HepG2 (cell line): Measurements from ENCODE around the gene NRG2. TPM values are rescaled to one million over a fixed set of nuclear protein-coding genes. Genes with fewer than 3 reads are reported as not detected.

ENCODE experiments used
- ATAC-seq: fragments of 200-7000 bp; cut with Tn5 transposase; 3 replicates; pipeline ENCODE4 v1.9.1; 2020; ENCODE audit warnings: mild to moderate bottlenecking, moderate library complexity
- BruUV-seq: library from RNA; stranded (reverse); fragments of 400-500 nt; replicated peaks from 2 replicates; lab custom pipeline; 2021; lab: Mats Ljungman, UMichigan
- CTCF ChIA-PET: fragments of 300-600 bp; formaldehyde crosslinking; extraction: SDS; loops from one replicate; lab custom pipeline; 2021; ENCODE audit warnings: low total read pairs, inconsistent platforms, low intra/inter-chr PET ratio; lab: Yijun Ruan, JAX
- POLR2A ChIA-PET: fragments of 350-600 bp; sonication (Branson Sonifier 250); formaldehyde crosslinking; loops from one replicate; lab custom pipeline; 2020; ENCODE audit warnings: antibody characterized with exemption, inconsistent platforms; lab: Yijun Ruan, JAX
- DNase-seq: peaks from one replicate; pipeline ENCODE4 v3.0.0-alpha.2; 2015; ENCODE audit warnings: low spot score
- FAIRE-seq: peaks from 3 replicates; lab custom pipeline; 2011; peaks lifted over from hg19 to GRCh38; lab: Jason Lieb, UNC
- H2AFZ ChIP-seq: one replicate; pipeline ENCODE4 v1.6.1; 2011; ENCODE audit warnings: low read length, inconsistent platforms
- H3K27ac ChIP-seq: fragments of 300-600 bp; 3 replicates; pipeline ENCODE4 v1.8.0; 2011; ENCODE audit warnings: mixed run types, mild to moderate bottlenecking, mixed read lengths, low read length, inconsistent platforms; ENCODE audit not compliant: insufficient read depth; ENCODE audit errors: extremely low read length
- H3K27me3 ChIP-seq, 2 experiments: fragments of 200-600 bp in 1 of 2; 2 replicates in 1 of 2; 3 replicates in 1 of 2; pipeline versions ENCODE4 v1.6.0 to v1.8.0; 2011; ENCODE audit warnings: low read length in 2 of 2, mild to moderate bottlenecking in 2 of 2, moderate library complexity in 2 of 2, inconsistent platforms in 1 of 2; ENCODE audit not compliant: insufficient read depth in 2 of 2, control insufficient read depth in 1 of 2
- H3K36me3 ChIP-seq, 2 experiments: fragments of 200-600 bp in 1 of 2; replicated peaks in 1 of 2; 2 replicates in 1 of 2; 3 replicates in 1 of 2; pipeline versions ENCODE4 v1.5.1 to v1.8.0; 2011; ENCODE audit warnings: low read length in 2 of 2, inconsistent platforms in 1 of 2; ENCODE audit not compliant: insufficient read depth in 2 of 2, control insufficient read depth in 1 of 2
- H3K4me1 ChIP-seq: 2 replicates; pipeline ENCODE4 v1.5.1; 2012; ENCODE audit warnings: low read length, inconsistent platforms; ENCODE audit not compliant: insufficient read depth
- H3K4me2 ChIP-seq: 2 replicates; pipeline ENCODE4 v1.6.0; 2011; ENCODE audit warnings: low read depth, low read length, inconsistent platforms
- H3K4me3 ChIP-seq, 3 experiments: fragments of 200-600 bp in 1 of 3; sonication (generic), shearing (Covaris generic) in 1 of 3; replicated peaks in 1 of 3; 2 replicates each; pipeline ENCODE4 v1.5.1; 2011 to 2016; ENCODE audit warnings: low read length in 3 of 3, inconsistent platforms in 2 of 3, low read depth in 2 of 3, mild to moderate bottlenecking in 2 of 3, control low read depth in 1 of 3, mixed read lengths in 1 of 3; ENCODE audit not compliant: insufficient read depth in 1 of 3
- H3K79me2 ChIP-seq: one replicate; pipeline ENCODE4 v1.6.1; 2011; ENCODE audit warnings: low read length, inconsistent platforms; ENCODE audit not compliant: insufficient read depth
- H3K9ac ChIP-seq: 2 replicates; pipeline ENCODE4 v1.6.0; 2011; ENCODE audit warnings: mild to moderate bottlenecking, low read depth, low read length, inconsistent platforms; ENCODE audit not compliant: insufficient read depth
- H3K9me3 ChIP-seq: 2 replicates; pipeline ENCODE4 v1.5.1; 2012; ENCODE audit warnings: mild to moderate bottlenecking, low read length
- H4K20me1 ChIP-seq: 2 replicates; pipeline ENCODE4 v1.6.0; 2011; ENCODE audit warnings: inconsistent platforms, mild to moderate bottlenecking, low read length, moderate library complexity; ENCODE audit not compliant: insufficient read depth
- CBX5 ChIP-seq: sonication (generic); formaldehyde crosslinking; IDR thresholded peaks from 2 replicates; pipeline ENCODE4 v1.4.0; 2020; ENCODE audit warnings: missing genetic modification reagents, borderline replicate concordance
- GTF3A ChIP-seq: sonication (generic); formaldehyde crosslinking; conservative IDR thresholded peaks from 2 replicates; pipeline ENCODE4 v1.4.0; 2020; ENCODE audit warnings: mild to moderate bottlenecking, missing genetic modification reagents
- HMG20B ChIP-seq: conservative IDR thresholded peaks from 2 replicates; pipeline ENCODE4 v1.6.1; 2016; ENCODE audit warnings: missing genetic modification reagents, missing compliant biosample characterization
- KAT8 ChIP-seq: IDR thresholded peaks from 2 replicates; pipeline ENCODE4 v1.6.1; 2016; ENCODE audit warnings: missing genetic modification reagents, missing compliant biosample characterization
- MTA3 ChIP-seq: sonication (generic); formaldehyde crosslinking; IDR thresholded peaks from 2 replicates; pipeline ENCODE4 v1.4.0; 2020; ENCODE audit warnings: missing genetic modification reagents
- MTF1 ChIP-seq: sonication (generic); formaldehyde crosslinking; IDR thresholded peaks from 2 replicates; pipeline ENCODE4 v1.5.0; 2020; ENCODE audit warnings: missing genetic modification reagents
- PTBP1 ChIP-seq: fragments of 200-400 bp; formaldehyde crosslinking; IDR thresholded peaks from 2 replicates; pipeline ENCODE4 v1.6.1; 2018; ENCODE audit warnings: low read length, low read depth; ENCODE audit not compliant: poor library complexity, severe bottlenecking
- TBP ChIP-seq: sonication (generic); formaldehyde crosslinking; IDR thresholded peaks from 2 replicates; pipeline ENCODE4 v1.5.0; 2020; ENCODE audit warnings: missing genetic modification reagents
- TEAD3 ChIP-seq: optimal IDR thresholded peaks from 2 replicates; pipeline ENCODE3; 2016; ENCODE audit warnings: borderline replicate concordance
- TP53 ChIP-seq: sonication (generic); formaldehyde crosslinking; conservative IDR thresholded peaks from 2 replicates; pipeline ENCODE4 v1.4.0; 2020; ENCODE audit warnings: missing genetic modification reagents
- ZBTB21 ChIP-seq: sonication (generic); formaldehyde crosslinking; IDR thresholded peaks from 2 replicates; pipeline ENCODE4 v1.4.0; 2020; ENCODE audit warnings: missing genetic modification reagents
- ZBTB42 ChIP-seq: sonication (generic); formaldehyde crosslinking; IDR thresholded peaks from 2 replicates; pipeline ENCODE4 v1.5.0; 2020; ENCODE audit warnings: mild to moderate bottlenecking, missing genetic modification reagents
- ZNF556 ChIP-seq: sonication (generic); formaldehyde crosslinking; IDR thresholded peaks from 2 replicates; pipeline ENCODE4 v1.4.0; 2020; ENCODE audit warnings: mild to moderate bottlenecking, missing genetic modification reagents, borderline replicate concordance
- ZNF7 ChIP-seq: IDR thresholded peaks from 2 replicates; pipeline ENCODE4 v1.6.1; 2016; ENCODE audit warnings: missing biosample characterization, missing genetic modification reagents
- ZNF703 ChIP-seq: sonication (generic); formaldehyde crosslinking; IDR thresholded peaks from 2 replicates; pipeline ENCODE4 v1.5.1; 2020; ENCODE audit warnings: missing genetic modification reagents, mild to moderate bottlenecking, moderate library complexity, borderline replicate concordance
- ZNF720 ChIP-seq: sonication (generic); formaldehyde crosslinking; IDR thresholded peaks from 2 replicates; pipeline ENCODE4 v1.4.0; 2020; ENCODE audit warnings: missing genetic modification reagents
- ZNF891 ChIP-seq: sonication (generic); formaldehyde crosslinking; IDR thresholded peaks from 2 replicates; pipeline ENCODE4 v1.5.0; 2020; ENCODE audit warnings: mild to moderate bottlenecking, missing genetic modification reagents
- WGBS: methylation state at CpG from one replicate; pipeline ENCODE4 v1.1.6; 2017; ENCODE audit warnings: low lambda C conversion rate; 5-methylcytosine and 5-hydroxymethylcytosine counted together
- in situ Hi-C: cut with HindIII; loops from 2 replicates; pipeline ENCODE4 v1.10.0; 2017; ENCODE audit warnings: low pct_unique_long_range_greater_than_20kb; ENCODE audit not compliant: extremely low pct_ligation_motif_present
- intact Hi-C: fragments of 100-400 bp; cut with micrococcal nuclease; formaldehyde crosslinking; loops from one replicate; pipeline ENCODE4 v1.10.0; 2022; ENCODE audit not compliant: unreplicated experiment
- polyA plus RNA-seq, 8 experiments: library from polyadenylated mRNA; depleted of rRNA in 3 of 8; stranded (reverse) in 7 of 8; unstranded in 1 of 8; fragments of >200 nt; fragmentation: Illumina TruSeq in 4 of 8; extraction: Trizol in 4 of 8; gene quantifications; 2 replicates each; pipeline versions ENCODE4 v1.2.1 to v1.2.3, GENCODE V29; 2011 to 2016; ENCODE audit warnings: low read depth in 4 of 8, missing spikeins in 1 of 8, mixed read lengths in 1 of 8; ENCODE audit not compliant: insufficient read depth in 1 of 8
- total RNA-seq, 5 experiments: library from RNA; depleted of rRNA; stranded (reverse); fragments of >200 nt; fragmentation: Illumina TruSeq; extraction: Trizol; gene quantifications; 2 replicates each; pipeline ENCODE4 v1.2.3, GENCODE V29; 2016; ENCODE audit warnings: low read depth in 1 of 5
- TF ChIP-seq, protein P1 (sequence below), 2 experiments: sonication (generic) in 1 of 2; formaldehyde crosslinking in 1 of 2; IDR thresholded peaks; 2 replicates each; pipeline versions ENCODE4 v1.5.1 to v1.6.1; 2011 to 2020; ENCODE audit warnings: borderline replicate concordance in 1 of 2, low read depth in 1 of 2, low read length in 1 of 2, mild to moderate bottlenecking in 1 of 2, missing genetic modification reagents in 1 of 2, moderate library complexity in 1 of 2
- TF ChIP-seq, protein P2 (sequence below): sonication (generic); formaldehyde crosslinking; IDR thresholded peaks from 2 replicates; pipeline ENCODE4 v1.4.0; 2020; ENCODE audit warnings: mild to moderate bottlenecking, missing genetic modification reagents

Gene NRG2
- total and polyA plus RNA-seq, 2 of the 13 experiments (the other 11 are each of a cell fraction or from before 2014, with no cell fraction given) = not detected

DNA sequence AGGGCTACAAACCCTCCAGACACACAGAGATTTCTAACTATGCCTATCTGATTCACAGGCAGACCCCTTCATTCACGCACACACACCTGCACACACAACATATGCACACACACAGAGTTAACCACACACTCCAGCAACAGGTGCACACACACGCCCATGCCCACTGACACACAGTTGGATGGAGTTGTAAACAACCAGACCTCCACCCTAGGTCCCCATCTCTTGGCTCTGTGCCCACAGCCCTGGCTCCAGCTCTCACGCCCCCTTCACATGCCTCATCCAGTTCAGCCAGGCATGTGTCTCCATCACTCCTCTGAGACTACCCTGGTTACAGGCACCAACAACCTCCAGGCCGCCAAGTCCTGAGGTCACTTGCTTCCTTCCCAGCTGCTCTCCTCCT is 186.4 kb downstream of the NRG2 start (continued):
- TF ChIP-seq KAT8 = no peak
- TF ChIP-seq ZNF7 (CRISPR knock-in tag) = no peak
- TF ChIP-seq GTF3A = no peak

- H3K36me3 ChIP-seq = no peaks in the 10 kb centered on the region
- CTCF ChIA-PET = no interaction called here
- TF ChIP-seq MTA3 (no peak), ZBTB42 (no peak), ZNF891 (CRISPR knock-in tag) (no peak), MTF1 (CRISPR knock-in tag) (no peak), CBX5 (CRISPR knock-in tag) (no peak), ZBTB21 (CRISPR knock-in tag) (no peak), TEAD3 (no peak), ZNF556 (CRISPR knock-in tag) (no peak), TBP (CRISPR knock-in tag) (no peak), HMG20B (CRISPR knock-in tag) (no peak), TP53 (CRISPR knock-in tag) (no peak), ZNF703 (CRISPR knock-in tag) (no peak), ZNF720 (CRISPR knock-in tag) (no peak), PTBP1 (no peak)
- TF ChIP-seq, protein P1, sequence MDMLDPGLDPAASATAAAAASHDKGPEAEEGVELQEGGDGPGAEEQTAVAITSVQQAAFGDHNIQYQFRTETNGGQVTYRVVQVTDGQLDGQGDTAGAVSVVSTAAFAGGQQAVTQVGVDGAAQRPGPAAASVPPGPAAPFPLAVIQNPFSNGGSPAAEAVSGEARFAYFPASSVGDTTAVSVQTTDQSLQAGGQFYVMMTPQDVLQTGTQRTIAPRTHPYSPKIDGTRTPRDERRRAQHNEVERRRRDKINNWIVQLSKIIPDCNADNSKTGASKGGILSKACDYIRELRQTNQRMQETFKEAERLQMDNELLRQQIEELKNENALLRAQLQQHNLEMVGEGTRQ (IDR thresholded peaks at IDR 0.05; ENCODE audit: low read depth, low read length) = no peak
- TF ChIP-seq, protein P1 (CRISPR knock-in tag; IDR thresholded peaks at IDR 0.05; ENCODE audit: borderline replicate concordance) = no peak
- TF ChIP-seq, protein P2, sequence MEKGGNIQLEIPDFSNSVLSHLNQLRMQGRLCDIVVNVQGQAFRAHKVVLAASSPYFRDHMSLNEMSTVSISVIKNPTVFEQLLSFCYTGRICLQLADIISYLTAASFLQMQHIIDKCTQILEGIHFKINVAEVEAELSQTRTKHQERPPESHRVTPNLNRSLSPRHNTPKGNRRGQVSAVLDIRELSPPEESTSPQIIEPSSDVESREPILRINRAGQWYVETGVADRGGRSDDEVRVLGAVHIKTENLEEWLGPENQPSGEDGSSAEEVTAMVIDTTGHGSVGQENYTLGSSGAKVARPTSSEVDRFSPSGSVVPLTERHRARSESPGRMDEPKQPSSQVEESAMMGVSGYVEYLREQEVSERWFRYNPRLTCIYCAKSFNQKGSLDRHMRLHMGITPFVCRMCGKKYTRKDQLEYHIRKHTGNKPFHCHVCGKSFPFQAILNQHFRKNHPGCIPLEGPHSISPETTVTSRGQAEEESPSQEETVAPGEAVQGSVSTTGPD = no peak
Measured at GRCh38 chr5:139855946-139856540, 187.1 kb downstream of the NRG2 start.

More at GRCh38 chr5:139855946-139856540, 187.1 kb downstream of the NRG2 start:
- Histone ChIP-seq H4K20me1 (no peaks in the 10 kb centered on the region), H2AFZ (no peak overlapping the region), H3K4me2 (no peak overlapping the region), H3K4me1 (no peaks in the 10 kb centered on the region), H3K27me3 (peaks cover 4 to 73% of the 10 kb centered on the region in 2 experiments; a peak in 3 of 5 replicates), H3K9me3 (no peaks in the 10 kb centered on the region), H3K9ac (no peak overlapping the region), H3K4me3 (no peak overlapping the region), H3K27ac (no peak overlapping the region), H3K79me2 (no peaks in the 10 kb centered on the region)
- intact Hi-C loops = no loop called here
- DNase-seq (no peak), FAIRE-seq (no peak), ATAC-seq (no peak)
- 28% methylated on average over 3 of the region's 6 CpGs for WGBS
- in situ Hi-C loops = no loop called here
- POLR2A ChIA-PET = no interaction called here
- no TSS peak for BruUV-seq
